Adipocyte (in vitro differentiated cells): ENCODE results near the gene RASA2.

Experiments used
- DNase-seq: peaks from one replicate; pipeline ENCODE4 v3.0.0-alpha.2; 2015; ENCODE audit warnings: low read depth
- H3K27me3 ChIP-seq: replicated peaks from 2 replicates; pipeline ENCODE4 v1.7.0; 2013; ENCODE audit warnings: mild to moderate bottlenecking, low read length, moderate library complexity; ENCODE audit not compliant: control insufficient read depth, insufficient read depth
- H3K36me3 ChIP-seq: 2 replicates; pipeline ENCODE4 v1.7.0; 2013; ENCODE audit warnings: low read length, mild to moderate bottlenecking, moderate library complexity; ENCODE audit not compliant: control insufficient read depth, insufficient read depth, severe bottlenecking
- H3K4me1 ChIP-seq: 2 replicates; pipeline ENCODE4 v1.7.0; 2013; ENCODE audit warnings: mild to moderate bottlenecking, low read length, moderate library complexity; ENCODE audit not compliant: control insufficient read depth, insufficient read depth
- H3K4me3 ChIP-seq: 2 replicates; pipeline ENCODE4 v1.7.0; 2013; ENCODE audit warnings: mild to moderate bottlenecking, low read length, moderate library complexity
- H3K9ac ChIP-seq: 2 replicates; pipeline ENCODE4 v1.7.0; 2013; ENCODE audit warnings: mild to moderate bottlenecking, low read length, moderate library complexity
- H3K9me3 ChIP-seq: 2 replicates; pipeline ENCODE4 v1.7.0; 2013; ENCODE audit warnings: mild to moderate bottlenecking, low read length, moderate library complexity; ENCODE audit not compliant: control insufficient read depth

RASA2 gene

DNA sequence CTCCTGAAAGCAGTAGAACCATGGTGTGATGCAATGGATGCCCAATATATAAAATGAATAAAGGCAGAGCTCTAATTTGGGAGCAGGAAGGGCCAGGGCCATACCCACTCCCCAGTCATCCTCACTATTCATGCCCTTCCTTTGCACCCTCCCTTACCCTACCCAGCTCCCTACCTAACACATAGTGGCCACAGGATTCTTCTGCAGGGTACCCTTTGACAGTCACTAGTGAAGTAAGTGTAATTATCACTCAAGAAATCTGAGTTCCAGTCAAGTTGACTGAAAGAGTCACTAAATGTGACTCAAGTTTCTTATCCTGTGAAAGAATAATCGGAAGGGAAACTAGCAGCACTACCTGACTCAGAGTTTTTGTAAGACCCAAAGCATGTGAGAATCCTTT, 69.2 kb downstream of the RASA2 start:
- no peak overlapping the region for H3K9ac ChIP-seq
- H3K36me3 ChIP-seq = peaks cover 5% of the 10 kb centered on the region
- peaks cover 11% of the 10 kb centered on the region for H3K4me1 ChIP-seq
- H3K27me3 ChIP-seq = no peaks in the 10 kb centered on the region
- H3K4me3 ChIP-seq = no peak overlapping the region
- DNase-seq = no peak
- no peaks in the 10 kb centered on the region for H3K9me3 ChIP-seq

DNA sequence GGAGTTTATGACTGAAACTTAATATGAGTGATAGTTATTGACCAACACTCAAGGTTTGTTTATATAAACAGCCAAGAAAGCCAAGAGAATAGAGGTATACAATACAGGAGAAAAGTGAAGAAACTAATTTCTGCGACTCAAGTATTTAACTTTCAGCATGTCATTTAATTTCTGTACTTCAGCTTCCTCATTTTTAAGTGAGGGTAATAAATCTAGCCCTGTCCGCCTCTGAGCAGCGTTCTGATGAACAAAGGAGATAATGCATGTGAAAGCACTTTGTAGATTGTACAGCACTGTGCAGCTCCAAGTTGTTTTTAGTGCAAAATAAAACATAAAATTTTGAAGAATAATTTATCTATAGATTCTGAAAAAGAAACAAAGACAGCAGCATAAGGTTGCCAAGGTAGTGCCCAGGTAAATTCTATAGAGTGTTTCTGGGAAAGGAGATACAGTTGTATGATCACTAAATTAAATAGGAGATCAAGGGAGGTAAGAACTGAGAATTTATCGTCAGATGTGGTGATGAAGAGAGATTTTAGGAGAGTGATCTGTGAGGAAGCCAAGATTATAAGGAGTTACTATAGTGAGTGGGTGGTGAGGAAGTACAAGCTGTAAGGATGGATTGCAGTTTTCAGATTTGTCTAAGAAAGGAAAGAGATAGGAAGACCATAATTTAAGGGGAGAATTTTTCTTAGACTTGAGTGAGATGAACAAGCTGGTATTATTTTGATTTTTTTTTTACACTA, 71.3 kb downstream of the RASA2 start:
- peaks cover 5% of the 10 kb centered on the region for H3K36me3 ChIP-seq
- no peak overlapping the region for H3K9ac ChIP-seq
- peaks cover 10% of the 10 kb centered on the region for H3K4me1 ChIP-seq
- no peaks in the 10 kb centered on the region for H3K9me3 ChIP-seq
- no peak overlapping the region for H3K4me3 ChIP-seq
- no peak for DNase-seq
- no peaks in the 10 kb centered on the region for H3K27me3 ChIP-seq

DNA sequence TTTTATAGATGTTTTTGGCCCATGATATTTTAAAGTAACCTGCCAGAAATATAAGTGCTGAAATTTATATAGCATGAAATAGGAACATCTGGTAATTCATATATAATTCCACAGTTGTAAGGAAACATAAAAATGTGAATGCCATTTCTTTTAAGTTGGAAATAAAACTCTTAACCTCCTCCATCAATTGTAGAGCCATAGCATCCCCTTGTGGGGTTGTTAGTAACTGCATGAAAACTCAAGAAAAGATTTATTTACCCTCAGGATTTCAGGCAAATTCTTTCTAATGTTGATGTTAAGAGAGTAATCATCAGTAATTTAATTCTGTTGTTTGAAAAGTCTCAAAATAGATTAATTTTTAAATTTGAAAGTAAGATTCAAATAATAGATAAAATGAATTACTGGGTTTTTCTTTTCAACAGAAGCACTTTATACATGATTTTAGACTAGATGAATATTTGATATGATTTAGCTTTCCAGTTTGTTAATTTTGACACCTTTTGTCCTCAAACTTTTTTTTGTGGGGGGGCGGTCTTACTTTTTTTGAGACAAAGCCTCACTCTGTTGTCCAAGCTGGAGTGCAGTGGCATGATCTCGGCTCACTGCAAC, 74.7 kb downstream of the RASA2 start:
- peaks cover 5% of the 10 kb centered on the region for H3K36me3 ChIP-seq
- DNase-seq = peak; percentile 87
- H3K4me3 ChIP-seq = no peak overlapping the region
- H3K27me3 ChIP-seq = no peaks in the 10 kb centered on the region
- H3K4me1 ChIP-seq = peaks cover 15% of the 10 kb centered on the region
- no peak overlapping the region for H3K9ac ChIP-seq
- no peaks in the 10 kb centered on the region for H3K9me3 ChIP-seq

DNA sequence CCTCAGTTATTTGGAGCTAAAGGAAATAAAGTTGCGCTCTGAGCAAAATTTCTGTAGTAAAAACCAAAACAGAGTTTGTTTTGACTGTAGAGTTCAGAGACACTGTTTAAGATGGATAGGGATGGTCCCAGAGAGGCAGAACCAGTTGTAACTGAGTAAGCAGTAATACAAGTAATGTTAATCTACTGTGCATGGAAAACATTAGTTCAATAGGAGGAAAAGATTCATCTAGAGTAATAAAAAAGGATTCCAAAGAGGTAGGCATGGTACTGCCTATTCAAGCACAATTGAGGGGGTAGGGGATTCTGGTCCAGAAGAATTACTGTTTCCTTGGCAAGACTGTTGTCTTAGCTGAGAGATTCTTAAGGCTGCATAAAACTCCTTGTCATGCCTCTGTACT, 77.4 kb downstream of the RASA2 start:
- no peaks in the 10 kb centered on the region for H3K36me3 ChIP-seq
- H3K9ac ChIP-seq = no peak overlapping the region
- no peaks in the 10 kb centered on the region for H3K9me3 ChIP-seq
- H3K4me1 ChIP-seq = peaks cover 12% of the 10 kb centered on the region
- no peaks in the 10 kb centered on the region for H3K27me3 ChIP-seq
- DNase-seq = no peak
- no peak overlapping the region for H3K4me3 ChIP-seq

DNA sequence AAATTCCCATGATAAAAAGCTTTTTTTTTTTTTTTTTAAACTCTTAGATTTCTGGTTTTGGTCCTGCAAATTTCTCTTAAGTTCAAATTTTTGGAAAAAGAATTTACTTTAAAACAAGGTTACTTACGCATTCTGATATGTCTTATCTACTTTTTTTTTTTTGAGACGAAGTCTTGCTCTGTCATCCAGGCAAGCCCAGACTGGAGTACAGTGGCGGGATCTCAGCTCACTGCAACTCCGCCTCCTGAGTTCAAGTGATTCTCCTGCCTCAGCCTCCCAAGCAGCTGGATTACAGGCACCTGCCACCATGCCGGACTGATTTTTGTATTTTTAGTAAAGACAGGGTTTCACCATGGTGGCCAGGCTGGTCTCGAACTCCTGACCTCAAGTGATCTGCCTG, 83.2 kb downstream of the RASA2 start:
- H3K9ac ChIP-seq = no peak overlapping the region
- no peaks in the 10 kb centered on the region for H3K4me1 ChIP-seq
- no peak overlapping the region for H3K4me3 ChIP-seq
- H3K36me3 ChIP-seq = peaks cover 32% of the 10 kb centered on the region
- H3K27me3 ChIP-seq = no peaks in the 10 kb centered on the region
- H3K9me3 ChIP-seq = no peaks in the 10 kb centered on the region
- no peak for DNase-seq

DNA sequence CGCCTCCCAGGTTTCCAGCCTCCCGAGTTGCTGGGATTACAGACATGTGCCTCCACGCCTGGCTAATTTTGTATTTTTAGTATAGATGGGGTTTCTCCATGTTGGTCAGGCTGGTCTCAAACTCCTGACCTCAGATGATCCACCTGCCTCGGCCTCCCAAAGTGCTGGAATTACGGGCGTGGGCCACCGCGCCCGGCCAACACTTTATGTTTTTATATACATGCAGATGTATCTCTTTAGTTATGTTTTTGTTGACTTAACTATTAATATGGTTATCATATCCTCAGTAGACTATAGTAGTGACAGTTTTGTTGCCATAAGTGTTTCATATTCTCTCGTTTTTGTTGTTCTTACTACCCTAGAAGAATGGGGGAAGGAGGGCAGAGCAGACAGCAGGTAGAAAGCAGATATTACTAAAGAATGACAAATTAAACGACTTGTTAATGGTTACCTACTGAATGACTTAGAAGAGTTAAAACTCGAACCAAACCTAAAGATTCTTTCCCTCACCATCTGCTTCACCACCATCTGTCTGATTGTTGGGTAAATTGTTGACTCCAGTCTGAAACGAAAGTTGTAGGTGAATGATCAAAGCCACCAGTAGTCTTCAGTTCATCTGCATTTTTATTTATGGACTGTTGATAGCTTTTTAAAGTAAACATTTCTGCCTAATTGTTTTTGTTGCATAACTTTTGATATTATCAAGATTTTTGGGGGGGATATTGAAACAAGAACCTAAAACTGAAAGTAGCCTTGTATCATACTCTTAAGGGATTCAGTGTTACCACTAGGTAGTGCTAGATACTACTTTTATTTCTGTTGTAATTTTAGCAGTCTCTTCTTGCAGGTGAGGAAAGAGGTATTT, 89.3 kb downstream of the RASA2 start:
- peaks cover 6% of the 10 kb centered on the region for H3K4me1 ChIP-seq
- no peaks in the 10 kb centered on the region for H3K27me3 ChIP-seq
- peaks cover 44% of the 10 kb centered on the region for H3K36me3 ChIP-seq
- peak overlapping the region; percentile 23 for H3K4me3 ChIP-seq
- peak overlapping the region; percentile 14 for H3K9ac ChIP-seq
- DNase-seq = peak; percentile 58
- H3K9me3 ChIP-seq = no peaks in the 10 kb centered on the region

DNA sequence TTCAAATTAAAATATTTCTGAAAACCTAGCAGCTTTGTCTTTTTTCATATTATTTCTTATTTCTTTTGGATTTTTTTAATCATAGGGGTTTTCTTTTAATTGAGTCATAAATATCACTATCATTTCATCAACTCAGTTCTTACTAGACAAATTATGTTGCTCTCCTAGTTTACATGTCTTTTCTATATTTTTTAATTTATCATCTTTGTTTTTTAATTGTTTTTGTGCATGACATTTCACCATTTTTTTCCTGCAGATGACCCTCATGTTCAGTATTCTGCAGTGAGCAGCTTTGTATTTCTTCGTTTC, 89.9 kb downstream of the RASA2 start:
- Histone ChIP-seq H3K36me3 (peaks cover 44% of the 10 kb centered on the region), H3K4me3 (no peak overlapping the region), H3K4me1 (peaks cover 6% of the 10 kb centered on the region), H3K9ac (no peak overlapping the region), H3K27me3 (no peaks in the 10 kb centered on the region), H3K9me3 (no peaks in the 10 kb centered on the region)
- no peak for DNase-seq

DNA sequence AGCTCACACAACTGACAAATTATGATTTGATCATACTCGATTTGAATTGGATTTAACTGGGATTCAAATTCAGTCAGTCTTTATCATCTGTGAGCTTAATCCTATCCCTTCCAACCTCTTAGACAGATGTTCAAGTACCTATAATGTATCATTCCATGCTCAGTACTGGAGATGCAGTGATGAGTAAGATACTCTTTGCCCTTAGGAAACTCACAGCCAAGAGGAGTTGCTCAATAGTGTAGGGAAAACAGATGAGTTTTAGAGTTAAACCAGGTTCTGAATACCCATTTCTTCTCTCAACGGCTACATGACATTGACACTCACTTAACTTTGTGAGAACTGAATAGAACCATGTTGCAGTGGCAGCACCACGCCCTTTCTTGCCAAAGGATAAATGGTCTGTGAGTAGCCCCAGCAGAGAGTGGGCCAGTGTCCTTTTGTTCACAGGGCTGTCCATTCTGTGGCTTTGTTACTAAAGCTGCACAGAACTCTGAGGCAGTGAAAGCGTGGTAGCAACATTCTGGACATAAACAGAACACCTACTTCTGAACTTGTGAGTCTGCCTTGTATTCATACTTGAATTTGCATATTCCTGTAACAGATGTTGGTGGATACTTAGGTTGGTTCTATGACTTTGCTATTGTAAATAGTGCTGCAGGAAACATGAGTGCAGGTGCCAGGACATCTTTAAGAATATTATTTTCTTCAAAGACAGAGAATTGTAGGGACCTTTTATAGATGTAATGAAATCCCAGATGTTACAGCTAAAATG, 91.6 kb downstream of the RASA2 start:
- peaks cover 6% of the 10 kb centered on the region for H3K4me1 ChIP-seq
- H3K36me3 ChIP-seq = peaks cover 33% of the 10 kb centered on the region
- H3K27me3 ChIP-seq = no peaks in the 10 kb centered on the region
- peak; percentile 46 for DNase-seq
- no peak overlapping the region for H3K9ac ChIP-seq
- H3K9me3 ChIP-seq = no peaks in the 10 kb centered on the region
- no peak overlapping the region for H3K4me3 ChIP-seq

DNA sequence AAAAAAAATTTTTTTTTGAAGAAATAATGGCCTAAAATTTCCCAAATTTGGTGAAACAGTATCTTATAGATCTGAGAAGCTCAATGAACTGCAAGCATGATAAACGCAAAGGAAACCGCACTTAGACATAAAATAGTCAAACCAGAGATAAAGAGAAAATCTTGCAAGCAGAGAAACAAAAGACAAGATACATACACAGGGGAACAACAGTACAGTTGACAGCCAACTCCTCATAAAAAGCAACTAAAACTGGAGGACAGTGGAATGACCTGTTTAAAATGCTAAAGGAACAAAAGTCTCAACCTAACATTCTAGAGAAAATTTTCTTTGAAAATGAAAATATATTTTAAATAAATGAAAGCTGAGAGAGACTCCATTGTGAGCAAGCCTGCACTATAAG, 107.5 kb downstream of the RASA2 start:
- Histone ChIP-seq H3K9ac (no peak overlapping the region), H3K27me3 (no peaks in the 10 kb centered on the region), H3K4me1 (no peaks in the 10 kb centered on the region), H3K4me3 (no peak overlapping the region), H3K9me3 (peaks cover 3% of the 10 kb centered on the region), H3K36me3 (peaks cover 55% of the 10 kb centered on the region)
- no peak for DNase-seq

DNA sequence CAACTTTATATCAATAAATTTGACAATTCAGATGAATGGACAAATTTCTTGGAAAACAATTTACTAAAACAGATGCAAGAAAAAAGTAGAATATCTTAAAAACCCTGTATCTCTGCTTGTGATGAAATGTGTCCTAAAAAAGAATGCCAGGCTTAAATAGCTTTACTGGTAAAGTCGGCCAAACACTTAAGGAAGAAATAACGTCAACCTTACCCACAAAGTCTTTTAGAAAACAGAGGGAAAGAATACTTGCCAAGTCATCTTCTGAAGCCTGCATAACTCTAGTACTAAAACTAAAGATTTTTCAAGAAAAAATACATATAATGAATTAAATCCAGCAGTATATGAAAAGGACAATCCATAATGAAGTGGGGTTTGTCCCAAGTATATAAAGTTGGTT, 111.1 kb downstream of the RASA2 start:
- Histone ChIP-seq H3K4me3 (no peak overlapping the region), H3K4me1 (no peaks in the 10 kb centered on the region), H3K36me3 (peaks cover 42% of the 10 kb centered on the region), H3K9ac (no peak overlapping the region), H3K9me3 (peaks cover 12% of the 10 kb centered on the region), H3K27me3 (no peaks in the 10 kb centered on the region)
- no peak for DNase-seq

DNA sequence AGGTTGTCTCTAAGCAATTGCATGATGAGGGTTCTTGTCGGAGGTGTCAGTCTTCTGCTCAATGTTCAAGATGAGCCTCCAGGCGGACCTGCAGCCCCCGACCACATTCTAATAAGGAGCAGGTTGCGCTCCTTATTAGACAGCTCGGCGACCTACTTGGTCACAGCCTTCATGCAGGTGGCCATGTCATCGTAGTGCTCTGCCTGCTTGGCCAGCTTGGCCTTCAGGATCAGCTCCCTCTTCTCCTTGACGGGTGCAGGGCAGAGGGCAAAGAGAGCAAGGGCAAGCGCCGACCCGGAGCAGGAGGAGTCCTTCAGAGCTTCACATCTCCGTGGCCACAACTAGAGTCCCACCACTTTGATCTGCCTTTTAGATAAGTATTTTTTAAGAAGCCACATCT, 113.5 kb downstream of the RASA2 start:
- no peak for DNase-seq
- H3K27me3 ChIP-seq = no peaks in the 10 kb centered on the region

More for the DNA sequence above, 113.5 kb downstream of the RASA2 start:
- Histone ChIP-seq H3K36me3 (peaks cover 27% of the 10 kb centered on the region), H3K9me3 (peaks cover 9% of the 10 kb centered on the region), H3K4me1 (no peaks in the 10 kb centered on the region), H3K4me3 (no peak overlapping the region), H3K9ac (no peak overlapping the region)
